ENCODE measurements around the gene EFCAB11.

Gene EFCAB11

GRCh38 chr14:89912667-89913211, 41.8 kb downstream of the EFCAB11 start:
- TF ChIP-seq SPI1 (IDR thresholded peaks at IDR 0.05; ENCODE audit: borderline replicate concordance, low read depth) (no peak), GABPA (IDR thresholded peaks at IDR 0.05; ENCODE audit: low read depth) (no peak), POLR2AphosphoS5 (IDR thresholded peaks at IDR 0.05; ENCODE audit: low read depth) (no peak), REST (IDR thresholded peaks at IDR 0.05; ENCODE audit: insufficient replicate concordance, low read depth) (no peak)
- TF ChIP-seq, protein P1, sequence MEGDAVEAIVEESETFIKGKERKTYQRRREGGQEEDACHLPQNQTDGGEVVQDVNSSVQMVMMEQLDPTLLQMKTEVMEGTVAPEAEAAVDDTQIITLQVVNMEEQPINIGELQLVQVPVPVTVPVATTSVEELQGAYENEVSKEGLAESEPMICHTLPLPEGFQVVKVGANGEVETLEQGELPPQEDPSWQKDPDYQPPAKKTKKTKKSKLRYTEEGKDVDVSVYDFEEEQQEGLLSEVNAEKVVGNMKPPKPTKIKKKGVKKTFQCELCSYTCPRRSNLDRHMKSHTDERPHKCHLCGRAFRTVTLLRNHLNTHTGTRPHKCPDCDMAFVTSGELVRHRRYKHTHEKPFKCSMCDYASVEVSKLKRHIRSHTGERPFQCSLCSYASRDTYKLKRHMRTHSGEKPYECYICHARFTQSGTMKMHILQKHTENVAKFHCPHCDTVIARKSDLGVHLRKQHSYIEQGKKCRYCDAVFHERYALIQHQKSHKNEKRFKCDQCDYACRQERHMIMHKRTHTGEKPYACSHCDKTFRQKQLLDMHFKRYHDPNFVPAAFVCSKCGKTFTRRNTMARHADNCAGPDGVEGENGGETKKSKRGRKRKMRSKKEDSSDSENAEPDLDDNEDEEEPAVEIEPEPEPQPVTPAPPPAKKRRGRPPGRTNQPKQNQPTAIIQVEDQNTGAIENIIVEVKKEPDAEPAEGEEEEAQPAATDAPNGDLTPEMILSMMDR (IDR thresholded peaks at IDR 0.05; ENCODE audit: insufficient read depth, low read length), result no peak

DNA sequence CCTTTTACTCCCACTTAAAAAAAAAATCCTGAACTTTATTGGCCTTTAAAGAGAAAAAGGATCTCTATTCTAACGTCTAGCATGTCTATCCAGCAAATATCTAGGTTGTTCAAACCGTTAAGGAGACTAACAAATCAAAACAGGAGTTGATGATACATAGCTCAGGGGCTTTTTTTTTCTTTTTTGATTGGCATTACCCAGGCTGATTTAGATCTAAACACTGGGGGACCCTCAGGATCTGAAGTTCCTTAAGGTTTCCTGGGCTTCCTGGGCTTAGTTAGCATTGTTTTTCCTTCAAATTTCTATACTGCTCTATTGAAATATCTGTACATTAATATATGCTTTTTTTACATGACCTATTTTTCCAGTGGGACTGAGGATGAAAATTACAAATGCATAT, 42.3 kb downstream of the EFCAB11 start:
- no peak for TF ChIP-seq REST (IDR thresholded peaks at IDR 0.05; ENCODE audit: insufficient replicate concordance, low read depth)
- no peaks in the 10 kb centered on the region for H3K27me3 ChIP-seq (ENCODE audit: insufficient read depth, poor library complexity, severe bottlenecking)
- DNase-seq (ENCODE audit: low read depth in 1 of 2, low spot score in 1 of 2), result no peak
- H3K4me3 ChIP-seq (replicated peaks; ENCODE audit: insufficient read depth, low read length), result no peak overlapping the region
- no peak overlapping the region for H3K27ac ChIP-seq (replicated peaks)

More at GRCh38 chr14:89912667-89913211, 41.8 kb downstream of the EFCAB11 start:
- H3K27ac ChIP-seq (replicated peaks), result no peak overlapping the region
- no peaks in the 10 kb centered on the region for H3K27me3 ChIP-seq (ENCODE audit: insufficient read depth, poor library complexity, severe bottlenecking)
- no peak for DNase-seq (ENCODE audit: low read depth in 1 of 2, low spot score in 1 of 2)
- H3K4me3 ChIP-seq (replicated peaks; ENCODE audit: insufficient read depth, low read length), result no peak overlapping the region

DNA sequence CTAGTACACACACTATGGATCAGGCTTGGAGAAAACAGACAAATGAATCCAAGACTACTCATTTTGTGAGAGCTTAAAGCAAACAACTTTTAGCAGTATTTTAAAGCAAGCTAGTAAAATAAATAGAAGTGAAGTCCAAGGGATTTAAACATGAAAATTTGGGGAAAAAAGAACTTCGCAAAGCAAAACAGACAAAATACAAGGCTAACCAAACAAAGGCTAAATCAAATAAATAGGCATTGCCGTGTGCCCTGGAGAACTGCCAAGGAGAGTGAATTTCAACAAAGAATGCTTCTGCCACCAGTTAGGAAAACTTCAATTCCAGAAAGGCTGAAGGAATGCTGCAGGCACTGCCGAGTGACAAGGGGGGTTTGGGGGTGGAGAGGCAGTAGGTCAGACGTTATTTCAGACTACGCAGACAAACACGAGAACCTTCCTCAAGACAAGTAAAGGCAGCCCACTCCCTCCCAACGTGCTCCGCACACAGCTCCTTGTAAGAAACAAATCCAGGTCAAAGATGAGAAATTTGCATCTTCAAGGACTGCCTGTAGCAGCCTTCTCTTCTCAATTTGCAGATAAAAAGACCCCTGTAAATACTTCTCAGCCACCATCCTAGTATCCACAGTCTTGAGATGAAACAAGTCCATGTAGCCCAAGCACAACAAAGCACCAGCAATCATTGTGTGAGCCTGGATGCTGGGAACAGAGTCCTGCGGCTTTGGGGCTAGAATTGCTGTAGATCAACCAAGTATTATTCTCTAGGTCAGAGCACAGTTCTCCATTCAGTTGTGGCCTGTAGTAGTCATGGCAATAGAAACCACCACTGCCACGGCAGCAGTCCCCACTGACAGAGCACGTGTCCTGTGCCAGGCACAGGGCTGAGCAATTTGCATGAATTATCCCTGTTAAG, 43.3 kb downstream of the EFCAB11 start:
- Histone ChIP-seq H3K27me3 (ENCODE audit: insufficient read depth, poor library complexity, severe bottlenecking) (no peaks in the 10 kb centered on the region), H3K4me3 (replicated peaks; ENCODE audit: insufficient read depth, low read length) (no peak overlapping the region), H3K27ac (replicated peaks) (no peak overlapping the region)
- TF ChIP-seq POLR2AphosphoS5 (IDR thresholded peaks at IDR 0.05; ENCODE audit: low read depth) (no peak), SPI1 (IDR thresholded peaks at IDR 0.05; ENCODE audit: borderline replicate concordance, low read depth) (no peak), GABPA (IDR thresholded peaks at IDR 0.05; ENCODE audit: low read depth) (no peak), REST (IDR thresholded peaks at IDR 0.05; ENCODE audit: insufficient replicate concordance, low read depth) (no peak)
- TF ChIP-seq, protein P1 (IDR thresholded peaks at IDR 0.05; ENCODE audit: insufficient read depth, low read length), result no peak
- DNase-seq (ENCODE audit: low read depth in 1 of 2, low spot score in 1 of 2), result no peak
